Hepatocyte (in vitro differentiated cells): ENCODE data around the gene SSRP1. TPM values are rescaled to one million over a fixed set of nuclear protein-coding genes. Genes with fewer than 3 reads are reported as not detected.
A peak's percentile ranks its signal among the peaks of the same experiment; 100 is the strongest.
"Not testable (repeated sequence)": the region's sequence is repeated elsewhere in the genome, so short reads cannot be mapped to it uniquely, and the experiment has no call there.

Source experiments
- DNase-seq: peaks from one replicate; pipeline ENCODE4 v3.0.0-alpha.2; 2016; ENCODE audit warnings: low spot score
- H2AFZ ChIP-seq: fragments of 200-600 bp; sonication (generic); 2 replicates; pipeline ENCODE4 v1.6.0; 2016; ENCODE audit warnings: antibody characterized with exemption, mild to moderate bottlenecking
- H3K27ac ChIP-seq: fragments of 200-600 bp; sonication (generic); 2 replicates; pipeline ENCODE4 v1.5.1; 2016; ENCODE audit warnings: mild to moderate bottlenecking
- H3K27me3 ChIP-seq: fragments of 200-600 bp; sonication (generic); 2 replicates; pipeline ENCODE4 v1.6.1; 2016
- H3K36me3 ChIP-seq: fragments of 200-600 bp; sonication (generic); replicated peaks from 2 replicates; pipeline ENCODE4 v1.5.1; 2016; ENCODE audit warnings: low read depth; ENCODE audit not compliant: insufficient read depth
- H3K4me1 ChIP-seq: fragments of 200-600 bp; sonication (generic); 2 replicates; pipeline ENCODE4 v1.5.1; 2016; ENCODE audit warnings: mild to moderate bottlenecking, moderate library complexity; ENCODE audit not compliant: insufficient read depth
- H3K4me2 ChIP-seq: fragments of 200-600 bp; sonication (generic); 2 replicates; pipeline ENCODE4 v1.6.0; 2016
- H3K4me3 ChIP-seq: fragments of 200-600 bp; sonication (generic); 2 replicates; pipeline ENCODE4 v1.5.1; 2016; ENCODE audit warnings: mild to moderate bottlenecking
- H3K79me2 ChIP-seq: fragments of 200-600 bp; sonication (generic); 2 replicates; pipeline ENCODE4 v1.6.0; 2017; ENCODE audit warnings: mild to moderate bottlenecking
- H3K9me2 ChIP-seq: fragments of 200-600 bp; sonication (generic); replicated peaks from 2 replicates; pipeline ENCODE4 v1.6.0; 2017; ENCODE audit warnings: mild to moderate bottlenecking; ENCODE audit not compliant: insufficient read depth
- H3K9me3 ChIP-seq: fragments of 200-600 bp; sonication (generic); 2 replicates; pipeline ENCODE4 v1.5.1; 2016; ENCODE audit warnings: low read depth, mild to moderate bottlenecking
- H4K20me1 ChIP-seq: fragments of 200-600 bp; sonication (generic); 2 replicates; pipeline ENCODE4 v1.6.0; 2016; ENCODE audit warnings: mild to moderate bottlenecking; ENCODE audit not compliant: insufficient read depth, poor library complexity, severe bottlenecking
- EZH2 ChIP-seq: fragments of 200-600 bp; sonication (generic); IDR thresholded peaks from 2 replicates; pipeline ENCODE4 v1.6.1; 2016; ENCODE audit warnings: antibody characterized with exemption, mild to moderate bottlenecking, borderline replicate concordance
- EZH2phosphoT487 ChIP-seq: fragments of 200-600 bp; sonication (generic); IDR thresholded peaks from one replicate; pipeline ENCODE4 v1.6.1; 2018; ENCODE audit warnings: antibody characterized with exemption, mild to moderate bottlenecking, low read depth, moderate library complexity; ENCODE audit not compliant: unreplicated experiment, severe bottlenecking
- WGBS: methylation state at CpG from one replicate; pipeline ENCODE4 v1.1.6; 2016; ENCODE audit warnings: low lambda C conversion rate; ENCODE audit errors: missing lambda C conversion rate; 5-methylcytosine and 5-hydroxymethylcytosine counted together
- polyA plus RNA-seq: library from polyadenylated mRNA; unstranded; fragments of >200 nt; fragmentation: Nextera tagmentation; extraction: Ambion mirVana; gene quantifications from 2 replicates; pipeline ENCODE4 v1.2.1, GENCODE V29; 2016
- total RNA-seq: library from RNA; depleted of rRNA; stranded (reverse); fragments of >200 nt; gene quantifications from 2 replicates; pipeline ENCODE4 v1.2.3, GENCODE V29; 2014
- TF ChIP-seq, protein P1 (sequence below): fragments of 200-600 bp; sonication (generic); IDR thresholded peaks from 2 replicates; pipeline ENCODE4 v1.5.1; 2016; ENCODE audit warnings: antibody characterized with exemption, mild to moderate bottlenecking; ENCODE audit not compliant: poor library complexity

Gene SSRP1
- total and polyA plus RNA-seq, 2 experiments from 2014 or later = 34.0 to 64.6 TPM

DNA sequence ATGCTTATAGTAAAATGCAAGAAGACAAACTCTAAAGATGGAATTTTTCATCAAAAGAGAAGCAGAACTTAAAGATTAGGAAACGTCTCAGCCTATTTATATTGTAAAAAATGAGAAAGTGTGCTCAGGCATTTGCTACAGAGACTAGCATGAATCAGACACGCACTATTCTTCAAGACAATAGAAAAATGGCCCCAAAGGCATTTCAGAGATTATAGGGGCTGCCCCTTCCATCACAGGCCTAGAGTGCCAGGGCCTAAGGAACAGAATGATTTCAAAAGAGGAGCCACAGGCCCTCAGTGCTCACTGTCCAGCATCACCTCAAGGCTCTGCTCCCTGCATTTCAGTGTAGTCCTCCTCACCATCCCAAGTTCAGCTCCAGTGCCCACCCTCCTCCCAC, 38.5 kb downstream of the SSRP1 start:
- no peak overlapping the region for H3K4me3 ChIP-seq
- peaks cover 10% of the 10 kb centered on the region for H3K36me3 ChIP-seq

GRCh38 chr11:57296205-57296604, 39.5 kb downstream of the SSRP1 start:
- not testable (repeated sequence) for H3K4me3 ChIP-seq, DNase-seq, H3K36me3 ChIP-seq, H3K9me3 ChIP-seq, H3K9me2 ChIP-seq, H4K20me1 ChIP-seq, H3K4me2 ChIP-seq, H3K27ac ChIP-seq, H3K27me3 ChIP-seq, H2AFZ ChIP-seq, H3K79me2 ChIP-seq
- 94% methylated on average over 3 of the region's 3 CpGs for WGBS
- H3K4me1 ChIP-seq = peaks cover 17% of the 10 kb centered on the region

More for the DNA sequence above, 38.5 kb downstream of the SSRP1 start:
- Histone ChIP-seq H3K9me2 (no peaks in the 10 kb centered on the region), H3K4me1 (peaks cover 17% of the 10 kb centered on the region), H3K27me3 (no peaks in the 10 kb centered on the region), H3K9me3 (no peaks in the 10 kb centered on the region), H3K79me2 (no peaks in the 10 kb centered on the region), H4K20me1 (no peaks in the 10 kb centered on the region), H3K4me2 (no peak overlapping the region), H3K27ac (no peak overlapping the region), H2AFZ (no peak overlapping the region)
- TF ChIP-seq EZH2phosphoT487 (no peak), EZH2 (no peak)
- TF ChIP-seq, protein P1, sequence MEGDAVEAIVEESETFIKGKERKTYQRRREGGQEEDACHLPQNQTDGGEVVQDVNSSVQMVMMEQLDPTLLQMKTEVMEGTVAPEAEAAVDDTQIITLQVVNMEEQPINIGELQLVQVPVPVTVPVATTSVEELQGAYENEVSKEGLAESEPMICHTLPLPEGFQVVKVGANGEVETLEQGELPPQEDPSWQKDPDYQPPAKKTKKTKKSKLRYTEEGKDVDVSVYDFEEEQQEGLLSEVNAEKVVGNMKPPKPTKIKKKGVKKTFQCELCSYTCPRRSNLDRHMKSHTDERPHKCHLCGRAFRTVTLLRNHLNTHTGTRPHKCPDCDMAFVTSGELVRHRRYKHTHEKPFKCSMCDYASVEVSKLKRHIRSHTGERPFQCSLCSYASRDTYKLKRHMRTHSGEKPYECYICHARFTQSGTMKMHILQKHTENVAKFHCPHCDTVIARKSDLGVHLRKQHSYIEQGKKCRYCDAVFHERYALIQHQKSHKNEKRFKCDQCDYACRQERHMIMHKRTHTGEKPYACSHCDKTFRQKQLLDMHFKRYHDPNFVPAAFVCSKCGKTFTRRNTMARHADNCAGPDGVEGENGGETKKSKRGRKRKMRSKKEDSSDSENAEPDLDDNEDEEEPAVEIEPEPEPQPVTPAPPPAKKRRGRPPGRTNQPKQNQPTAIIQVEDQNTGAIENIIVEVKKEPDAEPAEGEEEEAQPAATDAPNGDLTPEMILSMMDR = no peak
- 95% methylated on average over 2 of the region's 2 CpGs for WGBS
- DNase-seq = no peak

GRCh38 chr11:57294225-57295131, 41.2 kb downstream of the SSRP1 start:
- H3K9me3 ChIP-seq = no peaks in the 10 kb centered on the region
- no peaks in the 10 kb centered on the region for H3K27me3 ChIP-seq
- H4K20me1 ChIP-seq = no peaks in the 10 kb centered on the region
- peak overlapping the region; percentile 27 for H3K27ac ChIP-seq
- H3K4me2 ChIP-seq = no peak overlapping the region
- H3K4me1 ChIP-seq = peaks cover 22% of the 10 kb centered on the region
- no peaks in the 10 kb centered on the region for H3K9me2 ChIP-seq
- 88% methylated on average over 2 of the region's 2 CpGs for WGBS
- DNase-seq = no peak
- no peak overlapping the region for H2AFZ ChIP-seq
- no peaks in the 10 kb centered on the region for H3K36me3 ChIP-seq
- TF ChIP-seq EZH2phosphoT487 = no peak
- TF ChIP-seq, protein P1 = no peak
- no peak for TF ChIP-seq EZH2
- H3K79me2 ChIP-seq = no peaks in the 10 kb centered on the region
- H3K4me3 ChIP-seq = no peak overlapping the region

GRCh38 chr11:57290288-57290687, 45.4 kb downstream of the SSRP1 start:
- no peaks in the 10 kb centered on the region for H3K9me2 ChIP-seq
- TF ChIP-seq EZH2 (no peak), EZH2phosphoT487 (no peak)
- TF ChIP-seq, protein P1 = no peak
- no peak overlapping the region for H3K4me3 ChIP-seq
- H3K27me3 ChIP-seq = no peaks in the 10 kb centered on the region
- peaks cover 34% of the 10 kb centered on the region for H3K4me1 ChIP-seq
- no peak overlapping the region for H3K4me2 ChIP-seq
- no peaks in the 10 kb centered on the region for H3K36me3 ChIP-seq
- no peak overlapping the region for H3K27ac ChIP-seq
- no peak overlapping the region for H2AFZ ChIP-seq
- no peaks in the 10 kb centered on the region for H4K20me1 ChIP-seq
- no peaks in the 10 kb centered on the region for H3K79me2 ChIP-seq
- H3K9me3 ChIP-seq = no peaks in the 10 kb centered on the region
- 67% methylated on average over 1 of the region's 1 CpG for WGBS
- no peak for DNase-seq
